T-helper 1 cell treated with Interleukin-12 subunit alpha and Interleukin-12 subunit beta and Interleukin-4 antibody, amounts not matched to agents 30 ng/mL and 1 ng/mL, for 36 hours (primary cell): Measurements from ENCODE around the gene HAUS5. TPM values are rescaled to one million over a fixed set of nuclear protein-coding genes. Genes with fewer than 3 reads are reported as not detected.
"Not testable (repeated sequence)": the region's sequence is repeated elsewhere in the genome, so short reads cannot be mapped to it uniquely, and the experiment has no call there.

Experiments
- intact Hi-C: fragments of 100-400 bp; cut with micrococcal nuclease; formaldehyde crosslinking; loops from one replicate; pipeline ENCODE4 v1.15.1; 2024
- total RNA-seq: library from RNA; stranded (reverse); gene quantifications from 2 replicates; pipeline ENCODE4 v1.2.3, GENCODE V29; 2022

The HAUS5 gene
- total RNA-seq, 1 donor from 2014 or later = 39.7 TPM

DNA sequence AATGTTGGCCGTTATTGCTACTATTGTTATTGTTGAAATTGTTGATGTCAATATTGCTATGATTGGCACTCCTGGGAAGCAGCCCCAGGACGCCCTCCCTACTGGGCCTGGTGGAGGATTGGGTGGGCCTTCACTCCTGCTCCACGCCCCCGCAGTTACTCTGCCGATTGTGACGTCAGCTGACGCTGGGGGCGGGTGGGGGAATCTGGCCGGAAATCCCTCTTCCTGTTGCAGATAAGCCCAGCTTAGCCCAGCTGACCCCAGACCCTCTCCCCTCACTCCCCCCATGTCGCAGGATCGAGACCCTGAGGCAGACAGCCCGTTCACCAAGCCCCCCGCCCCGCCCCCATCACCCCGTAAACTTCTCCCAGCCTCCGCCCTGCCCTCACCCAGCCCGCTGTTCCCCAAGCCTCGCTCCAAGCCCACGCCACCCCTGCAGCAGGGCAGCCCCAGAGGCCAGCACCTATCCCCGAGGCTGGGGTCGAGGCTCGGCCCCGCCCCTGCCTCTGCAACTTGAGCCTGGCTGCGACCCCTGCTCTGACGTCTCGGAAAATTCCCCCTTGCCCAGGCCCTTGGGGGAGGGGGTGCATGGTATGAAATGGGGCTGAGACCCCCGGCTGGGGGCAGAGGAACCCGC is 29.1 kb downstream of the HAUS5 start, which contains the start of gene ETV2:
Gene ETV2, plus strand, starts transcription at position 231 of the 637 bp plus-strand sequence. CDS start 716 bp downstream, outside the sequence.
- intact Hi-C loops = loop anchor here (5.0 to 10.0 kb wide), 2 partner anchors 429 to 573 kb away; partner anchors contain the start of genes ZNF146 and ZNF565

DNA sequence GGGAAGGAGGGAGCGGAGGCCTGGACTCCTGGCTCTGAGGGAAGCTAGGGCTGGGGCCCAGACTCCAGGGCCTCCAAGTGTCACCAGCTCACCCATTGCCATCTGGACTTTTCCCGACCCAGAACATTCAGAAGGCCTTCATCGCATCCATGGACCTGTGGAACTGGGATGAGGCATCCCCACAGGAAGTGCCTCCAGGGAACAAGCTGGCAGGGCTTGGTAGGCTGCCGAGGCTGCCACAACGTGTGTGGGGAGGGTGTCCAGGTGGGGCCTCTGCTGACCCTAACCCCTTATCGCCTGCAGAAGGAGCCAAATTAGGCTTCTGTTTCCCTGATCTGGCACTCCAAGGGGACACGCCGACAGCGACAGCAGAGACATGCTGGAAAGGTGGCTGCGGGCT is 29.8 kb downstream of the HAUS5 start:
- intact Hi-C loops = loop anchor here (5.0 to 10.0 kb wide), 2 partner anchors 430 to 572 kb away; partner anchors contain the start of genes ZNF146 and ZNF565

GRCh38 chr19:35642798-35643254 is 30.3 kb downstream of the HAUS5 start:
- intact Hi-C loops = loop anchor here (5.0 to 10.0 kb wide), 2 partner anchors 431 to 572 kb away; partner anchors contain the start of genes ZNF146 and ZNF565

- intact Hi-C loops = loop anchor here (1.0 to 10.0 kb wide), 14 partner anchors 15 to 571 kb away; partner anchors contain the start of genes ARHGAP33, HAUS5, HCST and LIN37
Measured at GRCh38 chr19:35643255-35644205, 31.0 kb downstream of the HAUS5 start.

GRCh38 chr19:35644206-35644986 is 31.9 kb downstream of the HAUS5 start:
- intact Hi-C loops = loop anchor here (1.0 to 10.0 kb wide), 14 partner anchors 16 to 570 kb away; partner anchors contain the start of genes ARHGAP33, HAUS5, HCST and LIN37

GRCh38 chr19:35644987-35645679 is 32.6 kb downstream of the HAUS5 start:
- intact Hi-C loops = loop anchor here (1.0 to 10.0 kb wide), 14 partner anchors 17 to 570 kb away; partner anchors contain the start of genes ARHGAP33, HAUS5, HCST and LIN37

DNA sequence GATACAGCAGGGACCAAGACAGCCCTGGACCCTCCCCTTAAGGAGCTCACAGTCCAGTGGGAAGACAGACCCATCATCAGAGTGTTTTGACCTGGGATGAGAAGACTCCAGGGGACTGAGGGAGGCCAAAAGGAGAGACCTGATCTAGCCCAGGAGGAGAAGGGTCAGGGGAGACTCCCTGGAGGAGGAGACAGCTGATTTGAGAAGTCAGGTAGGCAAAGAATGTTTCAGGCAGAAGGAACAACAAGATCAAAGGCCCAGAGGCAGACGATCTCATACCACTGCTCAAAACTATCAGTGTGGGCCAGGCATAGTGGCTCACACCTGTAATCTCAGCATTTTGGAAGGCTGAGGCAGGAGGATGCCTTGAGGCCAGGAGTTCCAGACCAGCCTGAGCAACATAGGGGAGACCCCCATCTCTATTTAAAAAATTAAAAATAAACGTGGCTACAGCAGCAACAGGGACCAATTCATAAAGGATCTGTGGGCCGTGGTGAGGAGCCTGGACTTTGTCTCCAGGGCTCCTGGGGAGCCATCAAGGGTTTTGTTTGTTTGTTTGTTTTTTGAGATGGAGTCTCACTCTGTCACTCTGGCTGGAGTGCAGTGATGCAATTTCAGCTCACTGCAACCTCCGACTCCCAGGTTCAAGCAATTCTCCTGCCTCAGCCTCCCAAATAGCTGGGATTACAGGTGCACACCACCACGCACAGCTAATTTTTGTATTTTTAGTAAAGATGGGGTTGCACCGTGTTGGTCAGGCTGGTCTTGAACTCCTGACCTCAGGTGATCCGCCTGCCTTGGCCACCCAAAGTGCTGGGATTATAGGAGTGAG is 33.4 kb downstream of the HAUS5 start:
- intact Hi-C loops = loop anchor here (2.0 to 10.0 kb wide), 2 partner anchors 409 to 569 kb away; partner anchors contain the start of genes THAP8, WDR62, ZNF146 and ZNF565

DNA sequence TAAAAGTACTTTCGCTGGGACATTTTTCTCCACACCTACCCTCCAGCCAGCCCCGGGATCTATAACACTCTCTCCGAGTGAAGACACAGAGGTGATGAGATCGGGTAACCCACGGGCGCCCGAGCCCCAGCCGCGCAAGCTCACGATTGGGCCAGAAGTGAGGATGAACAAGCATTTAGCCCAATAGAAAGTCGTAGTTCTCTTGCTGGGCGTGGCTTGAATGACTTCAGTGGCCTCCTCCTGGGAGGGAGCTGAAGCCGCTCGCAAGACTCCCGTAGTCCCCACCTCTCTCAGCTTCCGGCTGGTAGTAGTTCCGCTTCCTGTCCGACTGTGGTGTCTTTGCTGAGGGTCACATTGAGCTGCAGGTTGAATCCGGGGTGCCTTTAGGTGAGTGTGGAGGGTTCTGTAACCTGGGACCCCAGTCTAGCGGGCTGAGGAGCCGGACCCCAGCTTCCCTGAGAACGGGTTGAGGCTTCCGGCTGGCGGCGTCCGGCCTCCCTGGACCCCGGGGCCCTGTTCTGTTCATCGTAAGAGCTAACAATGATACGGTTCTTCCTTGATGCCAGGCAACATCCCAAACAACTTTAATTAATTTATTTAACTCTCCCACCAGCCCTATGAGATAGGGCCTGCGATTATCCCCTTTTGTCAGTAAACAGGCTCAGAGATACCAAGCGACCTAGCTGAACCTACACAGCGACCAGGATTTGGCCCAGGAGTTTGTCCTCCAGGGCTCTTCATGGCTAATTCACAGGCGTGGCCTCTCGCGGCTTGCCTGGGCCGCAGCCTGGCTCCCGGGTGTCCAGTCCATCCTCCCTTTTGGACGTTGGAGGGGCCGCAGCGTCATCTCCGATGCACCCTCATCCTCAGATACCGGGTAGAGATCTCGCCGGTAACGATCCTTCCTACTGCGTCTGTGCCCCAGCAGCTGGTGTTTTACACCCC is 35.8 kb downstream of the HAUS5 start, which contains the start of gene COX6B1:
Gene COX6B1, plus strand, starts transcription at position 307 of the 945 bp plus-strand sequence. CDS start 2,921 bp downstream, outside the sequence.
- intact Hi-C loops = loop anchor here (1.0 to 10.0 kb wide), 13 partner anchors 20 to 567 kb away; partner anchors contain the start of genes ALKBH6, ARHGAP33, HAUS5 and TMEM147

DNA sequence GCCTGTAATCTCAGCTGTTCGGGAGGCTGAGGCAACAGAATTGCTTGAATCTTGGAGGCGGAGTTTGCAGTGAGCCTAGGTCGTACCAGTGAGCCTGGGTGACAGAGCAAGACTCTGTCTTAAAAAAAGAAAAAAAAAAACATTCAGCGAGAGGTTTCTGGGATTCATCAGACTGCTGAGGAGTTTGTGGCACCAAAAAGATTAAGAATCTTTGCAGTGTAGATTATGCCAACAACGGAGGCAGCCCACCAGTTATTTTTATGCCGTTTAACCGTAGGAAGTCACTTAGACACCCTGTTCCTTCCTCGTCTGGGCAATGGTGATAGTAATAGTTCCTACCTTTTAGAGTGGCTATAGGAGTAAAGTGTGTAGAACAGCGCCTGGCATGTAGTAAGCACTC is 38.0 kb downstream of the HAUS5 start:
- intact Hi-C loops = no loop called here

DNA sequence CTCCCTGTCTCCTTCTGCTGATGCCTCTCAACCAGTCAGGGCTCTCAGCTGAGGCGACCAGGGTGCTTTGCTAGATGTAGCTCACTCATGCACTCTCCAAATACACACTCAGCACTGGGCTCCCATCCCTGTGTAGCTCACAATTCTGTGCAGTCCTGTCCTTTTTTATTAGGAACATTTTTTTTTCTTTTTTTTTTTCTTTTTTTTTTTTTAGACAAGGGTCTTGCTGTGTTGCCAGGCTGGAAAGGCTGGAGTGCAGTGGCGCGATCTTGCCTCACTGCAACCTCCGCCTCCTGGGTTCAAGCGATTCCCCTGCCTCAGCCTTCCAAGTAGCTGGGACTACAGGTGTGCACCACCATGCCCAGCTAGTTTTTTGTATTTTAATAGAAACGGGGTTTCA is 42.3 kb downstream of the HAUS5 start:
- intact Hi-C loops = not testable (repeated sequence)

DNA sequence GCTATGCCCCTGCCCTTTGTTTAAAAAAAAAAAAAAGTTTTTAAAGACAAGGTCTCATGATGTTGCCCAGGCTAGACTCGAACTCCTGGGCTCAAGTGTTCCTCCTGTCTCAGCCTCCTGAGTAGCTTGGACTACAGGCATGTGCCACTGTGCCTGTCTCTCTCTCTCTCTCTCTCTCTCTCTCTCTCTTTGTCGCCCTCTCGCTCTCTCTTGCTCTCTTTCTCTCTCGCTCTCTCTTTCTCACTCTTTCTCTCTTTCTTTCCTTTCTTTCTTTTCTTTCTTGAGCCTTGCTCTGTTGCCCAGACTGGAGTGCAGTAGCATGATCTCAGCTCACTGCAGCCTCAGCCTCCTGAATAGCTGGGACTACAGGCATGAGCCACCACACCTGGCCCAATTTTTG is 43.1 kb downstream of the HAUS5 start:
- intact Hi-C loops = no loop called here

DNA sequence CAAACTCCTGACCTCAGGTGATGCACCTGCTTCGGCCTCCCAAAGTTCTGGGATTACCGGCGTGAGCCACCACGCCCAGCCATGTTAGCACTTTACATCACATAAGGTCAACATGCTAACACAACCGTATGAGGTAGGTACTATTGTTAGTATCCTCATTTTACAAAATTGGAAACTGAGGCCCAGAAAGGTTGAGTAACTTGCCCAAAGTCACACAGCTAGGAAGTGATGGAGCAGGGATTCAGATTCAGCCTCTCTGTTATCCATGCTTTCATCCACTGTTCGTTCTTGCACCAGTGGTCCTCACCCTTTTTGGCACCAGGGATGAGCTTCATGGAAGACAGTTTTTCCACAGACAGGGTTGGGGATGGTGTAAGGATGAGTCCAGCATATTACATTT is 44.2 kb downstream of the HAUS5 start:
- intact Hi-C loops = no loop called here

DNA sequence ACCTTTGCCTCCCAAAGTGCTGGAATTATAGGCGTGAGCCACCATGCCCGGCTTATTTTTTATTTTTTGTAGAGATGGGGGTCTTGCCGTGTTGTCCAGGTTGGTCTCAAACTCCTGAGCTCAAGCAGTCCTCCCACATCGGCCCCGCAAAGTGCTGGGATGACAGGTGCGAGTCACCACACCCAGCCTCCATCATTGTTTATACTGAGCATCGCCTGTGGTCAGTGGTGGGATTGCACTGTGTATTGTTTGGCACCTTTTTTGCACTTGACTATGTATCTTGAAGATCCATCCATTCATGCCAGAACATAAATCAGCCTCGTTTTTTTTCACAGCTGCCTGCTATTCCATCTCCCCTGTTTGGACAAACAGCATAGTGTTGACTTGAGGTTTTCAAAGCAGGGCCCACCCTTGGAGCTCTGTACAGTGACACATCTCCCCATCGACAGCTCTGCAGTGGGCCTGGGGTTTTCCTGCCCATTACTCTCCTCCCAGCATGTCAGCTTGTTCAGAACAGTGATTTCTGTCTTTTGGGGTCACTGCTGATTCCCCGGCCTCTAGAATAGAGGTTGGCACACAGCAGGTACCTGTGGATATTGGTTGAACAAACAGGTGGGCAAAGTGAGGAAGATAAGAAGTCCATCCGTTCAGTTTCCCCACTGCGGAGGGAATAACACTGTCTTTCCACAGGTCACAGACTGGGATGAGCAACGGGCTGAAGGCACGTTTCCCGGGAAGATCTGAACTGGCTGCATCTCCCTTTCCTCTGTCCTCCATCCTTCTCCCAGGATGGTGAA is 45.6 kb downstream of the HAUS5 start:
- intact Hi-C loops = no loop called here

- intact Hi-C loops = no loop called here
Measured at GRCh38 chr19:35661995-35662340, 49.4 kb downstream of the HAUS5 start.

GRCh38 chr19:35663981-35664380 is 51.4 kb downstream of the HAUS5 start:
- intact Hi-C loops = no loop called here

DNA sequence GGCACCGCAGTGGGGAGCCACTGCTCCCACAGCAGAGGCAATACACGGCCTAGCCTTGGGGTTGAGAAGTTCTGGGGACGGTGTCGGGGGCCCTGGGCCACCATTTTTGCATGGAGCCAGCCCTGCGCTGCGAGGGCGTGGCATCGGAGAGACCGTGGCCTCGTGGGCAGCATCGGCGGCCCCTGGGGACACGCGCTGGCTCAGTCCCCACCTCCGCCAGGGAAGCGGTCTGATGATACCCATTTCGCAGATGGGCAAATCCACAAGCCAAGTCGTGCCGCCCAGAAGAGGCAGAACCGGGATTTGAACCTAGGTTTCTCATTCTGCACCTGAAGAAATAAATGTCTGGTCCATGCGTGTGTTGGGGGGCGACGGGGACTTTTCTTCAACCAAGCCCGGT is 52.6 kb downstream of the HAUS5 start:
- intact Hi-C loops = no loop called here

DNA sequence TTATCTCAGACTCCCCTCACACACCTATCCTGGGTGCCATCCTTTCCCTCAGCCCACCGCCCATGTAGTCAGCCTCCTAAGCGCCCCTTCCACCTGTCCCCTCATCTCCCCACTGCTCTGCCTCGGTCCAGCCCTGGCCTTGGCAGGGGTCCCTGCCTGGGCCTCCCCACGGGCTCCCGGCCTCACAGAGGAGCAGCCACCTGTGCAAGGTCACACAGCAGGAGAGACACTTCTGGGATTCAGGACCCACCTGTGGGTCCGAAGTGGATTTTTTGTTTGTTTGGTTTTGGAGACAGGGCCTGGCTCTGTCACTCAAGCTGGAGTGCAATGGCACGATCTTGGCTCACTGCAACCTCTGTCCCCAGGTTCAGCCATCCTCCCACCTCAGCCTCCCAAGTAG is 53.1 kb downstream of the HAUS5 start:
- intact Hi-C loops = no loop called here
